ENCODE results near the gene KLHL20.
"Not testable (repeated sequence)": the region's sequence is repeated elsewhere in the genome, so short reads cannot be mapped to it uniquely, and the experiment has no call there.

The KLHL20 gene, protein sequence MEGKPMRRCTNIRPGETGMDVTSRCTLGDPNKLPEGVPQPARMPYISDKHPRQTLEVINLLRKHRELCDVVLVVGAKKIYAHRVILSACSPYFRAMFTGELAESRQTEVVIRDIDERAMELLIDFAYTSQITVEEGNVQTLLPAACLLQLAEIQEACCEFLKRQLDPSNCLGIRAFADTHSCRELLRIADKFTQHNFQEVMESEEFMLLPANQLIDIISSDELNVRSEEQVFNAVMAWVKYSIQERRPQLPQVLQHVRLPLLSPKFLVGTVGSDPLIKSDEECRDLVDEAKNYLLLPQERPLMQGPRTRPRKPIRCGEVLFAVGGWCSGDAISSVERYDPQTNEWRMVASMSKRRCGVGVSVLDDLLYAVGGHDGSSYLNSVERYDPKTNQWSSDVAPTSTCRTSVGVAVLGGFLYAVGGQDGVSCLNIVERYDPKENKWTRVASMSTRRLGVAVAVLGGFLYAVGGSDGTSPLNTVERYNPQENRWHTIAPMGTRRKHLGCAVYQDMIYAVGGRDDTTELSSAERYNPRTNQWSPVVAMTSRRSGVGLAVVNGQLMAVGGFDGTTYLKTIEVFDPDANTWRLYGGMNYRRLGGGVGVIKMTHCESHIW

GRCh38 chr1:173714759-173715537, at the start of gene KLHL20:
Gene KLHL20 (plus strand): TSS chr1:173714981. CDS start chr1:173716044, 1,063 bp downstream.
- peak; percentile 31 to 91 (median 57) for DNase-seq

DNA sequence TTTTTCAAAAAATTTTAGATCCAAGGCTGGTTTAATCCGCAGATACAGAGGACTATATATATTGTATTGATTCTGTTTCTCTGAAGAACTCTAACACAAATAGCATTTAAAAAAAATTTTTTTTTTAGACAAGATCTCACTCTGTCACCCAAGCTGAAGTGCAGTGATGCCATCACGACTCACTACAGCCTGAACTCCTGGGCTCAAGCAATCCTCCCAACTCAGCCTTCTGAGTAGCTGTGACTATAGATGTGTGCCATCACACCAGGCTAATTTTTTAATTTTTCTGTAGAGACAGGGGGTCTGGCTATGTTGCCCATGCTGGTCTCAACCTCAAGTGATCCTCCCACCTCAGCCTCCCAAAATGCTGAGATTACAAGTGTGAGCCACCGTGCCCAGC, 48.1 kb upstream of the KLHL20 start:
- DNase-seq, result no peak

DNA sequence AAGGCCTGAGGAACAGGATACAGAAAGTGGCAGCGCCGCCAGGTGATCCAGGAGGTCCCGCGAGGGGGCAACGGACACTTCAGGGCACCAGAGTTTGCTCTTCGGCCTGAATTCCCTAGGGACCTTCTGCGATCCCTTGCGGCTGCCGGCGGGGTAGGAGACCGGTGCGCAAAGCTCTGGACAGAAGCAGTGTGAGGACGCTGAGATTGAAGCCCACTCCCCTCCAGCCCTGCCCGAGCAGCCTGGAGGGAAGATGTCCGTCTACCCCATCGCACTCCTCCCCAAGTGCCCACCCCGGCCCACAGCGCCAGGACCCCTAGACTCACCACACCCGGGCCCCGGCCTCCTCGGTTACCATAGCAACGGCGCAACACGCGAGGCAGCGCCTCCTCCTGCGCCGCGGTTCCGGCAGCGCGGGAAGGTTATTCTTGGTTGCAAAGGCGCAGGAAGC, 45.3 kb upstream of the KLHL20 start, which contains the start of gene ANKRD45:
Gene ANKRD45, minus strand, starts transcription at position 361 of the 451 bp plus-strand sequence. CDS start 10,433 bp downstream, outside the sequence.
- peak in 40 of 51 donors; percentile 0 to 61 (median 26) for DNase-seq

- not testable (repeated sequence) for DNase-seq
Observed at GRCh38 chr1:173674496-173674895, 40.3 kb upstream of the KLHL20 start.

DNA sequence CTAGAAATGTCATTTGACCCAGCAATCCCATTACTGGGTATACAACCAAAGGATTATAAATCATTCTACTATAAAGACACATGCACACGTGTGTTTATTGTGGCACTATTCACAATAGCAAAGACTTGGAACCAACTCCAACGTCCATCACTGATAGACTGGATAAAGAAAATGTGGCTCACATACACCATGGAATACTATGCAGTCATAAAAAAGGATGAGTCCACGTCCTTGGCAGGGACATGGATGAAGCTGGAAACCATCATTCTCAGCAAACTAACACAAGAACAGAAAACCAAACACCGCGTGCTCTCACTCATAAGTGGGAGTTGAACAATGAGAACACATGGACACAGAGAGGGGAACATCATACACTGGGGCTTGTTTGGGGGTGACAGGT, 34.6 kb upstream of the KLHL20 start:
- DNase-seq, result not testable (repeated sequence)

- DNase-seq, result no peak
Observed at GRCh38 chr1:173682184-173682583, 32.6 kb upstream of the KLHL20 start.

- DNase-seq, result not testable (repeated sequence)
Observed at GRCh38 chr1:173683838-173684237, 30.9 kb upstream of the KLHL20 start.

DNA sequence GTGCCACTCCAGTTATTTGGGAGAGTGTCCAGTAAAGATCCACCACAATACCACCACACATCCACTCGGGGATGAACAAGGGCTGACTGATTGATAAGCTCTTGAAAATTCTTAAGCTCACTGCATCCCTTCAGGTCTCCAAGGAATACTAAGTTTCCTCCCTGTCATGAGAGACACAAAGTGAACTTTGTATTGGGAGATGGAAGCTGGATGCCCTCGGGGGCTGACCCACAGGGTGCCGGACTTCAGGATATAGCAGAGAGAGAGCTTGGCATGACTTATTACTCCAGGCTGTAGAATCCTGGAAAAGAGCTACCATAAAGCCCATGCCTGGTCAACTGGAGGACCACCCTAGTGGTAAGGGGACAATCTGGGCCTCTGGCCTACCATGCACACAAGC, 29.7 kb upstream of the KLHL20 start:
- DNase-seq, result not testable (repeated sequence)

GRCh38 chr1:173688300-173688699, 26.5 kb upstream of the KLHL20 start:
- no peak for DNase-seq

- no peak for DNase-seq
Observed at GRCh38 chr1:173693238-173693637, 21.5 kb upstream of the KLHL20 start.

DNA sequence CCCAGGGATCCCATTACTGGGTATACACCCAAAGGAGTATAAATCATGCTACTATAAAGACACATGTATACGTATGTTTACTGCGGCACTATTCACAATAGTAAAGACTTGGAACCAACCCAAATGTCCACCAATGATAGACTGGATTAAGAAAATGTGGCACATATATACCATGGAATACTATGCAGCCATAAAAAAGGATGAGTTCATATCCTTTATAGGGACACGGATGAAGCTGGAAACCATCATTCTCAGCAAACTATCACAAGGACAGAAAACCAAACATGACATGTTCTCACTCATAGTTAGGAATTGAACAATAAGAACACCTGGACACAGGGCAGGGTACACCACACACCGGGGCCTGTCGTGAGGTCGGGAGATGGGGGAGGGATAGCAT, 13.5 kb upstream of the KLHL20 start:
- DNase-seq, result not testable (repeated sequence)

DNA sequence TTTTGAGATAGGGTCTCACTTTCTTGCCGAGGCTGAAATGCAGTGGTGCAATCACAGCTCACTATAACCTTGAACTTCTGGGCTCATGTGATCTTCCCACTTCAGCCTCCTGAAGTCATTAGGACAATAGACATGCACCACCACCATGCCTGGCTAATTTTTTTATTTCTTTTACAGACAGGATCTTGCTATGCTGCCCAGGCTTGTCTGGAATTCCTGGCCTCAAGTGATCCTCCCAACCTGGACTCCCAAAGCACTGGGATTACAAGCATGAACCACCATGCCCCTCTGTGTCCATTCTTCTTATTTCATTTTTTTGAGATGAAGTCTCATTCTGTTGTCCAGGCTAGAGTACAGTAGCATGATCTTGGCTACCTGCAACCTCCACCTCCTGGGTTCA, 12.0 kb upstream of the KLHL20 start:
- no peak for DNase-seq

GRCh38 chr1:173705117-173705516, 9.7 kb upstream of the KLHL20 start:
- no peak for DNase-seq

GRCh38 chr1:173708787-173709186, 6.0 kb upstream of the KLHL20 start:
- no peak for DNase-seq

DNA sequence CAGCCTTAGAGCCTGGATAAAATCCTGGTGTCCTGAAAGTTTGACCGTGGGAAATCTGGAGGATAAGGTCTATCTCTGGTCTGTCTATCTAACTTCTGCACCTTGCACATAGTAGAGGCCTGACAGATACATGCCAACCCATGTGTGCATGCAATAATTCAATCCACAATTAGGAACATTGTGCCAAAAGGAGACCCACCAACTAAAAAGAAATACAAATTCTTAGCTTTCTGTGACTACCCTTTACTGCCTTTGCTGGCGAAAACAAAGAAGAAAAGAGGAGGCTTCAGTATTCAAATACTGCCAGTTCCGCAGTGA, 381 bp upstream of the KLHL20 start:
- no peak for DNase-seq

GRCh38 chr1:173715538-173715844, 710 bp downstream of the KLHL20 start:
- no peak for DNase-seq

- no peak for DNase-seq
Observed at GRCh38 chr1:173717238-173717637, 2.5 kb downstream of the KLHL20 start.

DNA sequence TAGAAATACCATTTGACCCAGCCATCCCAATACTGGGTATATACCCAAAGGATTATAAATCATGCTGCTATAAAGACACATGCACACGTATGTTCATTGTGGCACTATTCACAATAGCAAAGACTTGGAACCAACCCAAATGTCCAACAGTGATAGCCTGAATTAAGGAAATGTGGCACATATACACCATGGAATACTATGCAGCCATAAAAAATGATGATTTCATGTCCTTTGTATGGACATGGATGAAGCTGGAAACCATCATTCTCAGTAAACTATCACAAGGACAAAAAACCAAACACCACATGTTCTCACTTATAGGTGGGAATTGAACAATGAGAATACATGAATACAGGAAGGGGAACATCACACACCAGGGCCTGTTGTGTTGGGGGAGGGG, 16.6 kb downstream of the KLHL20 start:
- DNase-seq, result not testable (repeated sequence)

- DNase-seq, result no peak
Observed at GRCh38 chr1:173733912-173734311, 19.1 kb downstream of the KLHL20 start.

DNA sequence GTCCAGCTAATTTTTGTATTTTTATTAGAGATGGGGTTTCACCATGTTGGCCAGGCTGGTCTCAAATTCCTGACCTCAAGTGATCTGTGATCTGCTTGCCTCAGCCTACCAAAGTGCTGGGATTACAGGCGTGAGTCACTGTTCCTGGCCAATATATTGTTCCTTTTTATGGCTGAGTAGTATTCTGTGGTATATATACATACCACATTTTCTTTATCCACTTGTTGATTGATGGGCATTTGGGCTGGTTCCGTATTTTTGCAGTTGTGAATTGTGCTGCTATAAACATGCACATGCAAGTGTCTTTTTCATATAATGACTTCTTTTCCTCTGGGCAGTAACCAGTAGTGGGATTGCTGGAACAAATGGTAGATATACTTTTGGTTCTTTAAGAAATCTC, 21.3 kb downstream of the KLHL20 start:
- DNase-seq, result not testable (repeated sequence)

GRCh38 chr1:173742203-173742886, 27.6 kb downstream of the KLHL20 start:
- DNase-seq, result no peak

GRCh38 chr1:173744651-173745050, 29.9 kb downstream of the KLHL20 start:
- no peak for DNase-seq
